Liver (tissue), 9 donors: ENCODE measurements around the gene TMEM179. TPM values are rescaled to one million over a fixed set of nuclear protein-coding genes. Genes with fewer than 3 reads are reported as not detected.

ENCODE experiments used
- DNase-seq: peaks from one replicate; pipeline ENCODE4 v3.0.0-alpha.2; 2017; ENCODE audit warnings: low spot score
- H3K27ac ChIP-seq, 2 donors: one replicate each; pipeline ENCODE4 v1.7.0; 2013; ENCODE audit warnings: inconsistent platforms in 2 of 2, low read length in 2 of 2, control low read depth in 1 of 2, low read depth in 1 of 2, mild to moderate bottlenecking in 1 of 2
- H3K27me3 ChIP-seq, 4 donors: one replicate each; pipeline versions ENCODE4 v1.6.1 to v1.7.0; 2013; ENCODE audit warnings: low read length in 3 of 4, inconsistent platforms in 1 of 4, mild to moderate bottlenecking in 1 of 4, moderate library complexity in 1 of 4; ENCODE audit not compliant: control insufficient read depth in 4 of 4, insufficient read depth in 4 of 4
- H3K36me3 ChIP-seq, 4 donors: one replicate each; pipeline versions ENCODE4 v1.6.1 to v1.7.0; 2013; ENCODE audit warnings: low read length in 3 of 4, mild to moderate bottlenecking in 3 of 4, low read depth in 1 of 4, moderate library complexity in 1 of 4; ENCODE audit not compliant: control insufficient read depth in 4 of 4, insufficient read depth in 3 of 4
- H3K4me1 ChIP-seq, 4 donors: one replicate each; pipeline versions ENCODE4 v1.6.1 to v1.7.0; 2013; ENCODE audit warnings: low read length in 3 of 4, mild to moderate bottlenecking in 3 of 4, moderate library complexity in 1 of 4; ENCODE audit not compliant: control insufficient read depth in 4 of 4, insufficient read depth in 4 of 4
- H3K4me3 ChIP-seq, 3 donors: one replicate each; pipeline versions ENCODE4 v1.6.1 to v1.7.0; 2013; ENCODE audit warnings: low read length in 3 of 3, control low read depth in 1 of 3, low read depth in 1 of 3, mild to moderate bottlenecking in 1 of 3
- H3K9ac ChIP-seq, 2 donors: one replicate each; pipeline ENCODE4 v1.7.0; 2013; ENCODE audit warnings: low read length in 2 of 2, mild to moderate bottlenecking in 2 of 2, moderate library complexity in 2 of 2, control low read depth in 1 of 2, low read depth in 1 of 2
- H3K9me3 ChIP-seq, 4 donors: one replicate each; pipeline versions ENCODE4 v1.6.1 to v1.7.0; 2013; ENCODE audit warnings: low read length in 3 of 4; ENCODE audit not compliant: control insufficient read depth in 4 of 4
- ATF3 ChIP-seq: IDR thresholded peaks from 2 replicates; pipeline ENCODE4 v1.6.1; 2016; ENCODE audit warnings: antibody characterized with exemption
- CTCF ChIP-seq: fragments of 150-350 bp; IDR thresholded peaks from 2 replicates; pipeline ENCODE4 v1.5.1; 2017; ENCODE audit warnings: improper control_type of control experiment, low read depth, low read length; ENCODE audit not compliant: missing input control
- EGR1 ChIP-seq, 2 donors: IDR thresholded peaks; 2 replicates each; pipeline ENCODE4 v1.6.1; 2016 to 2018; ENCODE audit warnings: antibody characterized with exemption in 2 of 2, low read depth in 2 of 2
- FOXA1 ChIP-seq: IDR thresholded peaks from 2 replicates; pipeline ENCODE4 v1.6.1; 2016; ENCODE audit warnings: antibody characterized with exemption
- FOXA2 ChIP-seq: IDR thresholded peaks from 2 replicates; pipeline ENCODE4 v1.6.1; 2016; ENCODE audit warnings: antibody characterized with exemption
- GABPA ChIP-seq, 2 donors: IDR thresholded peaks in 1 of 2; conservative IDR thresholded peaks in 1 of 2; 2 replicates each; pipeline ENCODE4 v1.6.1; 2016; ENCODE audit warnings: antibody characterized with exemption in 2 of 2, mild to moderate bottlenecking in 1 of 2, moderate library complexity in 1 of 2
- HNF4A ChIP-seq, 2 donors: conservative IDR thresholded peaks; 2 replicates each; pipeline ENCODE4 v1.6.1; 2016; ENCODE audit warnings: antibody characterized with exemption in 2 of 2, mild to moderate bottlenecking in 2 of 2
- HNF4G ChIP-seq: IDR thresholded peaks from 2 replicates; pipeline ENCODE4 v1.6.1; 2016; ENCODE audit warnings: antibody characterized with exemption
- JUND ChIP-seq, 2 donors: IDR thresholded peaks; 2 replicates each; pipeline ENCODE4 v1.6.1; 2016; ENCODE audit warnings: antibody characterized with exemption in 2 of 2
- MAX ChIP-seq: IDR thresholded peaks from 2 replicates; pipeline ENCODE4 v1.6.1; 2016; ENCODE audit warnings: antibody characterized with exemption
- NR2F2 ChIP-seq: IDR thresholded peaks from 2 replicates; pipeline ENCODE4 v1.6.1; 2016; ENCODE audit warnings: antibody characterized with exemption
- RAD21 ChIP-seq, 2 donors: IDR thresholded peaks; 2 replicates each; pipeline ENCODE4 v1.6.1; 2016; ENCODE audit warnings: antibody characterized with exemption in 2 of 2, mild to moderate bottlenecking in 2 of 2
- REST ChIP-seq: IDR thresholded peaks from 2 replicates; pipeline ENCODE4 v1.6.1; 2016; ENCODE audit warnings: antibody characterized with exemption, mild to moderate bottlenecking
- RXRA ChIP-seq, 2 donors: IDR thresholded peaks; 2 replicates each; pipeline ENCODE4 v1.6.1; 2017 to 2018; ENCODE audit warnings: antibody characterized with exemption in 2 of 2, mild to moderate bottlenecking in 1 of 2
- SP1 ChIP-seq: IDR thresholded peaks from 2 replicates; pipeline ENCODE4 v1.6.1; 2018; ENCODE audit warnings: antibody characterized with exemption, mild to moderate bottlenecking
- TAF1 ChIP-seq: conservative IDR thresholded peaks from 2 replicates; pipeline ENCODE4 v1.6.1; 2016; ENCODE audit warnings: antibody characterized with exemption, mild to moderate bottlenecking
- YY1 ChIP-seq: IDR thresholded peaks from 2 replicates; pipeline ENCODE4 v1.6.1; 2016; ENCODE audit warnings: antibody characterized with exemption, mild to moderate bottlenecking
- ZBTB33 ChIP-seq: IDR thresholded peaks from 2 replicates; pipeline ENCODE4 v1.6.1; 2016; ENCODE audit warnings: antibody characterized with exemption
- WGBS: extraction: QIAGEN DNeasy Blood & Tissue Kit; methylation state at CpG from one replicate; pipeline ENCODE4 v1.1.7; 2013; 5-methylcytosine and 5-hydroxymethylcytosine counted together
- polyA plus RNA-seq, 2 donors: library from polyadenylated mRNA; stranded (reverse) in 1 of 2; unstranded in 1 of 2; fragments of 200-250 nt in 1 of 2; fragments of >200 nt in 1 of 2; fragmentation: Nextera tagmentation in 1 of 2; extraction: Ambion mirVana in 1 of 2; gene quantifications; one replicate each; pipeline versions ENCODE4 v1.2.1 to v1.2.3, GENCODE V29; 2013 to 2015
- total RNA-seq, 2 donors: library from RNA; depleted of rRNA; stranded (reverse); fragments of >200 nt; gene quantifications; one replicate each; pipeline ENCODE4 v1.2.3, GENCODE V29; 2014
- donor health status: healthy.
- donor health status: healthy.
- donor health status: healthy.
- donor health status: healthy.
- donor health status: healthy.

Gene TMEM179
- total and polyA plus RNA-seq, 4 donors, result 0.12 to 0.37 TPM; not detected in 2

GRCh38 chr14:104549536-104550339 is 54.8 kb downstream of the TMEM179 start (continued):
- TF ChIP-seq YY1 (no peak), JUND (IDR thresholded peaks at IDR 0.05) (no peak), TAF1 (no peak), EGR1 (IDR thresholded peaks at IDR 0.05; ENCODE audit: low read depth in 2 of 2) (no peak)

GRCh38 chr14:104548802-104549535 is 55.6 kb downstream of the TMEM179 start:
- TF ChIP-seq MAX (no peak), REST (no peak), NR2F2 (no peak), CTCF (no peak), YY1 (no peak), GABPA (IDR thresholded peaks at IDR 0.05 in 1 of 2, conservative IDR thresholded peaks at IDR 0.05 in 1 of 2) (no peak), TAF1 (no peak), EGR1 (IDR thresholded peaks at IDR 0.05; ENCODE audit: low read depth in 2 of 2) (no peak), HNF4G (no peak), FOXA2 (no peak), RAD21 (IDR thresholded peaks at IDR 0.05) (no peak), FOXA1 (no peak), JUND (IDR thresholded peaks at IDR 0.05) (no peak), ATF3 (no peak), RXRA (IDR thresholded peaks at IDR 0.05) (no peak), ZBTB33 (no peak), HNF4A (conservative IDR thresholded peaks at IDR 0.05) (no peak), SP1 (no peak)
- H3K4me3 ChIP-seq, result no peak overlapping the region
- H3K36me3 ChIP-seq, result no peaks in the 10 kb centered on the region
- no peaks in the 10 kb centered on the region for H3K4me1 ChIP-seq
- H3K27ac ChIP-seq, result no peak overlapping the region
- no peaks in the 10 kb centered on the region for H3K9me3 ChIP-seq
- WGBS, result 32% methylated on average over 15 of the region's 15 CpGs
- H3K9ac ChIP-seq, result no peak overlapping the region
- no peak for DNase-seq
- H3K27me3 ChIP-seq, result peaks cover 2 to 14% (median 5%) of the 10 kb centered on the region in 4 donors
